HL-60/S4 treated with retinoic acid at 250 ng/mL for 4 days and 3 days (cell line): ENCODE measurements around the gene PRL.

Source experiments
- in situ Hi-C: fragments of 300-500 bp; cut with MboI; formaldehyde crosslinking; loops from 2 replicates; pipeline ENCODE4 v1.7.0; 2022; ENCODE audit warnings: low sequenced_read_pairs

The PRL gene

GRCh38 chr6:22296067-22296466, 769 bp downstream of the PRL start:
- in situ Hi-C loops: no loop called here

GRCh38 chr6:22295145-22295544, 1.7 kb downstream of the PRL start:
- in situ Hi-C loops: no loop called here

- in situ Hi-C loops: no loop called here
These were observed 2.5 kb downstream of the PRL start for GRCh38 chr6:22294301-22294700.

GRCh38 chr6:22290045-22290444, 6.8 kb downstream of the PRL start:
- in situ Hi-C loops: no loop called here

- in situ Hi-C loops: no loop called here
These were observed 8.1 kb downstream of the PRL start for GRCh38 chr6:22288721-22289120.

GRCh38 chr6:22284666-22285065, 12.2 kb downstream of the PRL start:
- in situ Hi-C loops: no loop called here

- in situ Hi-C loops: no loop called here
These were observed 15.3 kb downstream of the PRL start for GRCh38 chr6:22281341-22282085.

GRCh38 chr6:22279427-22279826, 17.4 kb downstream of the PRL start:
- in situ Hi-C loops: no loop called here

- in situ Hi-C loops: no loop called here
These were observed 25.8 kb downstream of the PRL start for GRCh38 chr6:22271081-22271480.

GRCh38 chr6:22263748-22264147, 33.1 kb downstream of the PRL start:
- in situ Hi-C loops: no loop called here

- in situ Hi-C loops: no loop called here
These were observed 42.0 kb downstream of the PRL start for GRCh38 chr6:22254886-22255285.

GRCh38 chr6:22253955-22254655, 42.7 kb downstream of the PRL start:
- in situ Hi-C loops: no loop called here

- in situ Hi-C loops: no loop called here
These were observed 45.5 kb downstream of the PRL start for GRCh38 chr6:22251348-22251747.

- in situ Hi-C loops: no loop called here
These were observed 46.4 kb downstream of the PRL start for GRCh38 chr6:22250486-22250885.

- in situ Hi-C loops: no loop called here
These were observed 47.0 kb downstream of the PRL start for GRCh38 chr6:22249711-22250350.

GRCh38 chr6:22248513-22249308, 48.1 kb downstream of the PRL start:
- in situ Hi-C loops: no loop called here

- in situ Hi-C loops: no loop called here
These were observed 48.8 kb downstream of the PRL start for GRCh38 chr6:22247916-22248482.

GRCh38 chr6:22240025-22240424, 56.8 kb downstream of the PRL start:
- in situ Hi-C loops: no loop called here

- in situ Hi-C loops: no loop called here
These were observed 57.4 kb downstream of the PRL start for GRCh38 chr6:22239261-22239921.

GRCh38 chr6:22238861-22239260, 58.0 kb downstream of the PRL start:
- in situ Hi-C loops: no loop called here
